ENCODE results near the gene D2HGDH. TPM values are rescaled to one million over a fixed set of nuclear protein-coding genes. Genes with fewer than 3 reads are reported as not detected.
A peak's percentile ranks its signal among the peaks of the same experiment; 100 is the strongest.

The D2HGDH gene
- total and polyA plus RNA-seq, 5 donors: 16.0 to 22.3 (median 16.9) TPM

DNA sequence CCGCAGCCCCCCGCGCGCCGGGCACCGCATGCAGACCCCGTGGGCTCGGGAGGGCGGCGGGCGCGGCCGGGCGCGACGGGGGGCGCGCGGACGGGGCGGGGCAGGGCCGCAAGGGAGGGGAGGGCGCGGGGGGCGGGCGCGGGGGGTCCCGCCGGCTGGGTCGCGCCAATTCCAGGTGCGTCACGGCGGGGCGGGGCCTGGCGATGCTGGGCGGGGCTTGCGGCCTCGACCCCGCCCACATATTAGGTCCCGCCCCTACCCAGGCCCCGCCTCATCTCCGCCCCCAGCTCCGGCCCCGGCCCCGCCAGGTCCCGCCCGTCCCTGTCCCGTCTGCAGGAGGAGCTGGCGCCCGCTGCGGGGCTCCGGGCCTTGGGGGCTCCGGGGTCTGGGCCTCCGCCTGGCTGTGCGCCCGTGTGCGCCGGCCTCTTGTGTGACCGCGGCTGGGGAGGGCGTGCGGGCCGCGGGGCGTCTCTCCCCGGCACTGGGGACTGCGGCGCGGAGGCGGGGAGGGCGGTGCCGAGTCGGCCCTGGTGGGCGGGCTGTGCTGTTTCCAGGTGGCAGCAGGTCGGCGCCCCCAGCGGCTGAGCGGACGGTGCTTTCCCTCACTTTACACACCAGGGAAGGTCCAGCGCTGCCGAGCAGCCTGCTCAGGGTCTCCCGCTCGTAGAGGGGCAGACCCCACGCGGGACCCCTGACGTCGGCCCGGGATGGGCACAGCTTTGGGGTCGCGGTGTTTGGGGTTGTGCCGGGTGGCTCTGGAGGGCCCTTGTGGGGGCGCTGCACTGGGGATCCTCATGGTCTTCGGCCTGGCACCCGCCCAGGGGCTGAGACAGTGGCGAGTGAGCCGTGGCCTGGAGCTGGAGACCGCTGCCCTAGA, 32.0 kb upstream of the D2HGDH start:
- Histone ChIP-seq H3K9me3 (ENCODE audit: control insufficient read depth, low read length) (no peaks in the 10 kb centered on the region), H3K4me3 (ENCODE audit: low read length) (peak overlapping the region; percentile 98), H3K4me1 (ENCODE audit: control insufficient read depth, insufficient read depth, low read length) (peaks cover 2% of the 10 kb centered on the region), H3K27me3 (ENCODE audit: control insufficient read depth, insufficient read depth) (no peaks in the 10 kb centered on the region), H3K27ac (ENCODE audit: low read length) (peak overlapping the region; percentile 92)
- intact Hi-C loops (cut with DNase I): no loop called here
- peak; percentile 91 to 92 for ATAC-seq
- peak; percentile 84 to 94 (median 92) for DNase-seq
- WGBS: 1% methylated on average over 97 of the region's 98 CpGs

DNA sequence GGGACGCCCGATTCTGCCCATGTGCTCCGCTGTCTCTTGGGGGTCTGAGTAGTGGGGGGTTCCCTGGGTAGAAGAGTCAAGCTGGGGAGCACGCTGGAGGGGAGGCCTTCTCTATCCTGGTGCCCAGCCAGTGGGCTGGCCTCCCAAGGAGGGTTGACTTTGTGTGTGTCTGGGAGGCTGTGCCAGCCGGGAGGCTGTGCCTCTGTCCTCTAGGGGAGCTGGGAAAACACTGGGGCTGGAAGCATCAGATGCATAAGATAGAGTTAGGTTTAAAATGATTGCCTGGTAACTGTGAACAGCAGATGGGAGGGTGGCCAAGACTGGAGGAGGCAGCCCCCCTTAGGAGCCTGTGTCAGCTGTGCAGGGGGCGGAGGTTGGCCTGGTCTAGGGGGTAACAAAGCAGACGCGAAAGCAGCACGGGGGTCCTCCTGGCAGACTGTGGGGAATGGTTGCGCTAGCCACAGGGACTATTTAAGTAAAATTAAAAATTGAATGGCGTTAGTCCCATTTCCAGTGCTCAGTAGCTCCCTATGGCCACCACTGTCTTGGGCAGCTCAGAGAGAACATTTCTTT, 31.3 kb upstream of the D2HGDH start:
- no peak overlapping the region for H3K27ac ChIP-seq (ENCODE audit: low read length)
- peak overlapping the region; percentile 98 for H3K4me3 ChIP-seq (ENCODE audit: low read length)
- 39% methylated on average over 11 of the region's 11 CpGs for WGBS
- H3K4me1 ChIP-seq (ENCODE audit: control insufficient read depth, insufficient read depth, low read length): peaks cover 2% of the 10 kb centered on the region
- H3K9me3 ChIP-seq (ENCODE audit: control insufficient read depth, low read length): no peaks in the 10 kb centered on the region
- ATAC-seq: peak in 1 of 2 donors; percentile 6
- intact Hi-C loops (cut with DNase I): no loop called here
- DNase-seq: peak in 1 of 3 donors; percentile 80
- no peaks in the 10 kb centered on the region for H3K27me3 ChIP-seq (ENCODE audit: control insufficient read depth, insufficient read depth)

DNA sequence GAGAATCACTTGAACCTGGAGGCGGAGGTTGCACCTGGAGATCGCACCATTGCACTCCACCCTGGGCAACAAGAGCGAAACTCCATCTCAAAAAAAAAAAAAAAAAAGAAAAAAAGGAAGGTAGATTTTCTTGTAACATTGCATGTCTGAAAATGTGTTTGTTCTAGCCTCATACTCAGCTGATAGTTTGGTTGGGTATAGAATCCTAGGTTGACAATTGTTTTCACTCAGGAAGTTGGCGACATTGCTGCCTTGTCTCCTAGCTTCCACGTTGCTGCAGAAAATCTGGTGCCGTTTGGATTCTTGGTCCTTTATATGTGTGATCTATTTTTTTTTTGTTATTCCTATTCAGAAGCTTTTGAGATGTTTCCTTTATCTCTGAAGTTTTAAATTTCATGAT, 27.9 kb upstream of the D2HGDH start:
- intact Hi-C loops (cut with DNase I): no loop called here
- no peak for ATAC-seq
- no peak overlapping the region for H3K4me3 ChIP-seq (ENCODE audit: low read length)
- DNase-seq: no peak
- no peaks in the 10 kb centered on the region for H3K9me3 ChIP-seq (ENCODE audit: control insufficient read depth, low read length)
- WGBS: 98% methylated on average over 6 of the region's 6 CpGs
- no peaks in the 10 kb centered on the region for H3K27me3 ChIP-seq (ENCODE audit: control insufficient read depth, insufficient read depth)
- no peak overlapping the region for H3K27ac ChIP-seq (ENCODE audit: low read length)
- peaks cover 2% of the 10 kb centered on the region for H3K4me1 ChIP-seq (ENCODE audit: control insufficient read depth, insufficient read depth, low read length)

DNA sequence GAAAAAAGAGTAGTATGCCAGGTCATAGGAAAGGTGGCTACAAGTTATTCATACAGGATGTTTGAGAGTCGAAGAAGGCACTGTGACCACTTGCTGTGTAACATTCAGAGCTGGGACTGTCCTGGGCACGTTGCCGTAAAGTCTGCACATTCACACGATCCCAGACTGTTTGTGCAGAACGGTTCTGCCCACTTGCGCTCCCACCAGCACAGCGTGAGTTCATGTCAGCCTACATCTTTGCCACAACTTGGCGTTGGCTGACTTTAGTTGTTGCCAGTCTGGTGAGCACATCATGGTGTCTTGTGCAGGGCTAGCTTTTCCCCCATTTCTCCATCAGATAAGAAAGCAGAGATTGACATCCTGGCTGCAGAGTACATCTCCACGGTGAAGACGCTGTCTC, 25.6 kb upstream of the D2HGDH start:
- ATAC-seq (no peak), DNase-seq (no peak)
- H3K4me1 ChIP-seq (ENCODE audit: control insufficient read depth, insufficient read depth, low read length): no peaks in the 10 kb centered on the region
- no peaks in the 10 kb centered on the region for H3K27me3 ChIP-seq (ENCODE audit: control insufficient read depth, insufficient read depth)
- no peak overlapping the region for H3K27ac ChIP-seq (ENCODE audit: low read length)
- no peak overlapping the region for H3K4me3 ChIP-seq (ENCODE audit: low read length)
- WGBS: 82% methylated on average over 10 of the region's 10 CpGs
- no peaks in the 10 kb centered on the region for H3K9me3 ChIP-seq (ENCODE audit: control insufficient read depth, low read length)
- intact Hi-C loops (cut with DNase I): no loop called here

DNA sequence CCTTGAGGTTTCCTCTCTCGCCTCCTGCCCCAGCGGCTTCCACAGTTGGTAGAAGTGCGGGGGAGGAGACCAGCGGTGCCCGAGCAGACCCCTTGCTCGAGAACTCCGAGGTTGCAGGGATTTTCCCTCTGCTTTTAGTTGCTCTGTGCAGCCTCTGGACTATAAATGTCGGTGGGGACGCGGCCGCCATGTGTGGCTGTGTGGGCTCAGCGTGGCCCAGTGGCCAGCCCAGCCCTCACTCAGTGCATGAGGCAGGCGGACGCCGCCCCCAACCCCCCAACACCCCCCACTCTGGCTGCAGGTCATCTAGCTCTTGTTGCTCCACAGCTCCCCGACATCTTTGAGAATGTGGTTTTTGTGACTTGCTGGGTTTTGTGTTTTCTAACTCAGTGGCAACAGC, 15.3 kb upstream of the D2HGDH start:
- Histone ChIP-seq H3K27ac (ENCODE audit: low read length) (no peak overlapping the region), H3K27me3 (ENCODE audit: control insufficient read depth, insufficient read depth) (no peaks in the 10 kb centered on the region), H3K4me1 (ENCODE audit: control insufficient read depth, insufficient read depth, low read length) (no peaks in the 10 kb centered on the region), H3K9me3 (ENCODE audit: control insufficient read depth, low read length) (no peaks in the 10 kb centered on the region), H3K4me3 (ENCODE audit: low read length) (no peak overlapping the region)
- DNase-seq (peak in 1 of 3 donors; percentile 41), ATAC-seq (no peak)
- WGBS: 96% methylated on average over 16 of the region's 16 CpGs
- intact Hi-C loops (cut with DNase I): no loop called here

DNA sequence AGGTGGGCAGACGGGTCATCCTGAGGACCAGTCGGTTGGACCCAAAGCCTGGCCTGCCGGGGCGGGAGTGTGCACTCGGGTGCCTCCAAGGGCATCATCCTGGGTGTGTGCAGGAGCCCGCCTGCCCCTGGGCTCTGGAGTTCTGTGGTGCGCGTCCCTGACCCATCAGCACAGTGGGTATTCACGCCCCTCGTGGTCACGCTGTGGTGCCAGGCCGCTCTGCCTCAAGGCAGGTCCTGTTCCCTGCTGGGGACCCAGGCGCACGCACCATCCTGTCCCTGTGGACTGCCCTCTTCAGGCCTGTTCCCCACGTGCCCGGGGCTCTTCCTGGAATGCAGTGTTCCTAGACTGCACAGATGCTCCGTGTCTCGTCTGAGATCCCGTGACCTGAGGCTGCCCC, 14.3 kb upstream of the D2HGDH start:
- peak; percentile 4 to 15 for ATAC-seq
- Histone ChIP-seq H3K27ac (ENCODE audit: low read length) (no peak overlapping the region), H3K4me1 (ENCODE audit: control insufficient read depth, insufficient read depth, low read length) (no peaks in the 10 kb centered on the region), H3K9me3 (ENCODE audit: control insufficient read depth, low read length) (no peaks in the 10 kb centered on the region), H3K4me3 (ENCODE audit: low read length) (no peak overlapping the region), H3K27me3 (ENCODE audit: control insufficient read depth, insufficient read depth) (no peaks in the 10 kb centered on the region)
- intact Hi-C loops (cut with DNase I): loop anchor here in 1 of 4 donors (10.0 kb wide), 1 partner anchor 155 kb away; no protein-coding TSS in a partner anchor
- DNase-seq: peak in 1 of 3 donors; percentile 48
- 94% methylated on average over 19 of the region's 19 CpGs for WGBS

DNA sequence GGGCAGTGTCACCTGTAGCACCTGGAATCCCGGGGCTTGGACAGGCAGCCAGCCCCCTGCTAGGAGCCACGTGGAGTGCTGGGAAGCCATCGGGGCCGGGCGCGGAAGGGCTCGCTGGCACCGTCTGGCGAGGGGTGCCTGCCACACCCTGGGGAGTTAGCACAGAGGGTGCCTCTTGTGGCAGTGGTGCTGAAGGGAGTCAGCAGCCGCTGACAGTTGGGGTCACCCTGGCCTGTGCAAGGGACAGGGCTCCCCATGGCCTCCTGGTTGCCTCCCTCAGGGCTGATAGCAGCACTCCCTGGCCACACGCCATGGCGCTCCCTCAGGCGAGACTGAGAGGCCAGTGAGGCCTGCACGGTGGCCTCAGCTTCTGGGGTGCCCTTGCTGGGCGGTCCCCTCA, 13.9 kb upstream of the D2HGDH start:
- no peaks in the 10 kb centered on the region for H3K9me3 ChIP-seq (ENCODE audit: control insufficient read depth, low read length)
- H3K4me3 ChIP-seq (ENCODE audit: low read length): no peak overlapping the region
- ATAC-seq (peak; percentile 21 to 29), DNase-seq (no peak)
- H3K4me1 ChIP-seq (ENCODE audit: control insufficient read depth, insufficient read depth, low read length): no peaks in the 10 kb centered on the region
- WGBS: 89% methylated on average over 15 of the region's 15 CpGs
- intact Hi-C loops (cut with DNase I): loop anchor here in 1 of 4 donors (10.0 kb wide), 1 partner anchor 154 kb away; no protein-coding TSS in a partner anchor
- H3K27me3 ChIP-seq (ENCODE audit: control insufficient read depth, insufficient read depth): no peaks in the 10 kb centered on the region
- no peak overlapping the region for H3K27ac ChIP-seq (ENCODE audit: low read length)

DNA sequence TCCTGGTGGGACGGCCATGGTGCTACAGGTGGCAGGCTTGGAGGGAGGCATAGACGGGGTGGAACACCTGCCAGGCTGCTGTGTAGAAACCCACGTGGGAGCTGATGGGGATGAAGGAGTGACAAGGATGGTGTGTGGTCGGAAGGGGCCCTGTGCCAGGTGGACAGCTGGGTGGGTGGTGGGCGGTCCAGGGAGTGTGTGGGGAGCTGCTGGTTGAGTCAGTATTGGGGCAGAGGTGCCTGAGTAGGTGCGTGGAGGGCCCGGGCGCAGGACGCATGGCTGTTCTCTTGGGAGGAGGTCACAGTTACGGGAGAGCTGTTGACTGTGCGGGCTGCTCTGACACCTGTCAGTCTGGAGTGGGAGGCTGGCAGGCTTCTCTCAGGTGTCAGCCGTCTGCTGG, 12.6 kb upstream of the D2HGDH start:
- Histone ChIP-seq H3K27me3 (ENCODE audit: control insufficient read depth, insufficient read depth) (no peaks in the 10 kb centered on the region), H3K9me3 (ENCODE audit: control insufficient read depth, low read length) (no peaks in the 10 kb centered on the region), H3K4me3 (ENCODE audit: low read length) (no peak overlapping the region), H3K4me1 (ENCODE audit: control insufficient read depth, insufficient read depth, low read length) (no peaks in the 10 kb centered on the region), H3K27ac (ENCODE audit: low read length) (no peak overlapping the region)
- ATAC-seq (no peak), DNase-seq (no peak)
- WGBS: 91% methylated on average over 12 of the region's 12 CpGs
- intact Hi-C loops (cut with DNase I): loop anchor here in 1 of 4 donors (10.0 kb wide), 1 partner anchor 153 kb away; no protein-coding TSS in a partner anchor

DNA sequence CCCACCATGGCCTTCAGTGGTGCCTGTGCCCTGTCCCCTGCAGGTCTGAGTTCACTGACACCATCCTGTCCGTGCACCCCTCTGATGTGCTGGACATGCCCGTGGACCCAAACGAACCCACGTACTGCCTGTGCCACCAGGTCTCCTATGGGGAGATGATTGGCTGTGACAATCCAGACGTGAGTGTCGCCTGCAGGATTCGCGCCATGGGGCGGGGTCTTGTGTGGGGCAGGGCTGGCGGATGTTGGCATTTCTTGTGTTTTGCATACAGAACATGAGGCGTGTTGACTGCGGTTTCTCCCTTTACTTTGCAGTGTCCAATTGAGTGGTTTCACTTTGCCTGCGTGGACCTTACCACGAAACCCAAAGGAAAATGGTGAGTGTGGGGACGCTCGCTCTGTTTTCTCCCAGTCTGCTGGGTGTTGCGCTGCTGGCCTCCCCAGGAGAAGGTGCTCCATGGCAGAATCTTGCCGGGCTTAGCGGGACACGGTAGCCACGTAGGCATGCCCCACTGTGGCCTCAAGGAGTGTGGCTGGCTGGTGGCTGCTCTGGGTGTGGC, 11.5 kb upstream of the D2HGDH start:
- no peaks in the 10 kb centered on the region for H3K27me3 ChIP-seq (ENCODE audit: control insufficient read depth, insufficient read depth)
- WGBS: 97% methylated on average over 21 of the region's 21 CpGs
- H3K4me1 ChIP-seq (ENCODE audit: control insufficient read depth, insufficient read depth, low read length): no peaks in the 10 kb centered on the region
- intact Hi-C loops (cut with DNase I): loop anchor here in 1 of 4 donors (10.0 kb wide), 1 partner anchor 152 kb away; no protein-coding TSS in a partner anchor
- H3K27ac ChIP-seq (ENCODE audit: low read length): no peak overlapping the region
- H3K4me3 ChIP-seq (ENCODE audit: low read length): no peak overlapping the region
- ATAC-seq (no peak), DNase-seq (no peak)
- H3K9me3 ChIP-seq (ENCODE audit: control insufficient read depth, low read length): no peaks in the 10 kb centered on the region

DNA sequence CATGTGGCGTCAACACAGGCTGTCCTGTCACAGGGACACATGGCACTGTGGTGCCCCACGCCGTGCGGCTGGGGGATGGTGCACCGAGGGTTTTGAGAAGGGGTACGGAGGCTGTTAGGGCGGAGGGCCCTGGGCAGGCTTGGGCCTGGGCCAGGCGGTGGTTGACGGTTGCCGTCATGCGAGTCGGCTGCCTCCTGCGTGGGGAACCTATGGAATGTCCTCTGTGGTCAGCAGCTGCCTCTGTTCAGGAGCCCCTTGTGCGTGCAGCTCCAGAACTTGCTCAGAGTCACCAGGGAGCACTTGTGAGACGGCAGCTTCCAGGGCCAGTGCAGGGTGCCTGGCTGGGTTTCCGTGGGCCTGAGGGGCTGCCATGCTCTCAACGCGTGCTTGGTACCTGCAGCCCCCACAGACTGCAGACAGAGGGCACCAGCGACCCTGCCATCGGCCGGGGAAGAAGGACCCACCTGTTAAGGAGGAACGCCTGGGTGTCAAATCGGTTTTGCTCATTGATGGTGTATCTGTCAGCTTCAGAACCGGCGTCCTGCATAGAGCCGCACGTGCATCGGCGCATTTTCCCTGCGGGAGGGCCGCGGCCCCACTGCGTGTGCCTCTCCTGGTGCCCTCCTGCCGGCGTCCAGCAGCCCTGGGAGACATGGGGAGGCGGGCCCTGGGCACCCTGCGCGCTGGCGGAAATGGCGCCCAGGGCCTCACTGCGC, 10.0 kb upstream of the D2HGDH start:
- no peaks in the 10 kb centered on the region for H3K9me3 ChIP-seq (ENCODE audit: control insufficient read depth, low read length)
- WGBS: 95% methylated on average over 41 of the region's 41 CpGs
- H3K4me1 ChIP-seq (ENCODE audit: control insufficient read depth, insufficient read depth, low read length): no peaks in the 10 kb centered on the region
- ATAC-seq: no peak
- H3K4me3 ChIP-seq (ENCODE audit: low read length): no peak overlapping the region
- no peak overlapping the region for H3K27ac ChIP-seq (ENCODE audit: low read length)
- intact Hi-C loops (cut with DNase I): loop anchor here in 1 of 4 donors (10.0 kb wide), 1 partner anchor 150 kb away; no protein-coding TSS in a partner anchor
- no peak for DNase-seq
- H3K27me3 ChIP-seq (ENCODE audit: control insufficient read depth, insufficient read depth): no peaks in the 10 kb centered on the region

Data from right cardiac atrium (tissue), 5 donors.